Lung (tissue), 12 donors: ENCODE results near the gene FAM98A. TPM values are rescaled to one million over a fixed set of nuclear protein-coding genes. Genes with fewer than 3 reads are reported as not detected.

Experiments used
- ATAC-seq: fragments of 200-7000 bp; cut with Tn5 transposase; one replicate; pipeline ENCODE4 v1.9.1; 2020; ENCODE audit warnings: moderate number of reproducible peaks; ENCODE audit not compliant: insufficient read depth, low FRiP score
- DNase-seq, 3 donors: peaks; one replicate each; pipeline ENCODE4 v3.0.0-alpha.2; 2013 to 2017
- H3K27ac ChIP-seq, 2 donors: one replicate each; pipeline ENCODE4 v1.5.1; 2013; ENCODE audit warnings: mild to moderate bottlenecking in 2 of 2, moderate library complexity in 2 of 2, control low read depth in 1 of 2, inconsistent platforms in 1 of 2, low read depth in 1 of 2, low read length in 1 of 2
- H3K27me3 ChIP-seq, 3 donors: one replicate each; pipeline ENCODE4 v1.5.1; 2013; ENCODE audit warnings: low read length in 2 of 3; ENCODE audit not compliant: control insufficient read depth in 3 of 3, insufficient read depth in 3 of 3
- H3K36me3 ChIP-seq, 4 donors: one replicate each; pipeline ENCODE4 v1.5.1; 2013; ENCODE audit warnings: low read length in 4 of 4, mild to moderate bottlenecking in 1 of 4, moderate library complexity in 1 of 4; ENCODE audit not compliant: control insufficient read depth in 4 of 4, insufficient read depth in 4 of 4
- H3K4me1 ChIP-seq, 5 donors: one replicate each; pipeline ENCODE4 v1.5.1; 2013; ENCODE audit warnings: low read length in 5 of 5, mild to moderate bottlenecking in 2 of 5, moderate library complexity in 1 of 5; ENCODE audit not compliant: control insufficient read depth in 5 of 5, insufficient read depth in 5 of 5
- H3K4me3 ChIP-seq: one replicate; pipeline ENCODE4 v1.5.1; 2013; ENCODE audit warnings: mild to moderate bottlenecking, control low read depth, moderate library complexity
- H3K9ac ChIP-seq, 2 donors: one replicate each; pipeline ENCODE4 v1.5.1; 2013; ENCODE audit warnings: low read length in 2 of 2, control low read depth in 1 of 2; ENCODE audit not compliant: insufficient read depth in 1 of 2
- H3K9me3 ChIP-seq, 4 donors: one replicate each; pipeline ENCODE4 v1.5.1; 2013; ENCODE audit warnings: low read length in 3 of 4, mild to moderate bottlenecking in 1 of 4, moderate library complexity in 1 of 4; ENCODE audit not compliant: control insufficient read depth in 4 of 4, insufficient read depth in 3 of 4
- WGBS, 2 donors: extraction: QIAGEN DNeasy Blood & Tissue Kit; methylation state at CpG; one replicate each; pipeline ENCODE4 v1.1.7; 2013; 5-methylcytosine and 5-hydroxymethylcytosine counted together
- polyA plus RNA-seq, 2 donors: library from polyadenylated mRNA; stranded (reverse); fragments of 200-250 nt; gene quantifications; one replicate each; pipeline ENCODE4 v1.2.1, GENCODE V29; 2013
- total RNA-seq, 2 donors: library from RNA; depleted of rRNA in 1 of 2; stranded (reverse); fragments of >200 nt in 1 of 2; gene quantifications; one replicate each; pipeline ENCODE4 v1.2.1, GENCODE V29; 2014 to 2021
- TF ChIP-seq, protein P1 (sequence below): IDR thresholded peaks from 2 replicates; pipeline ENCODE4 v1.5.1; 2012; ENCODE audit warnings: mild to moderate bottlenecking; ENCODE audit errors: control extremely low read depth, extremely low read depth
- donor health status: control.
- donor health status: control.
- donor health status: Bipolar disorder and iron deficiency.
- donor health status: healthy.
- donor health status: DM: yes; HTN: yes; CAD: no.

The FAM98A gene
- total and polyA plus RNA-seq, 4 donors, result 14.9 to 33.9 (median 28.0) TPM

DNA sequence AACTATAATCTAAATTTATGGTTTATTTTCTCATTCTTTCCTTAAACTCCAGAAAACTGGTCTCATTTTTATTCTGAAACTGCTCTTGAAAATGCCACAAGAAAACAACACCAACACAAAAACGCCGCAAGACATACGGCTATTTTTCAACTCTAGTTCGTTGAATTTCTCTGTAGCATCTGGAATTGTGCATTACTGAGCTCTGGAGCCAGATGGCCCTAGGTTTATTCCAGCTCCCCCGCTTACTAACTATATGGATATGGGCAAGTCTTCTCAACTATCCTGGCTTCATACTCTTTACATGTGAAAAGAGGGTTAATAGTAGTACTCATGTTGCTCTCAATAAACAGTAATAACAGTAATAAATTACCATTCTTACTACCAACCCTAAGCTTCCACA is 19.9 kb downstream of the FAM98A start:
- no peak overlapping the region for H3K27ac ChIP-seq
- DNase-seq, result no peak
- no peak overlapping the region for H3K9ac ChIP-seq
- no peaks in the 10 kb centered on the region for H3K27me3 ChIP-seq
- H3K4me1 ChIP-seq, result no peaks in the 10 kb centered on the region
- TF ChIP-seq, protein P1, sequence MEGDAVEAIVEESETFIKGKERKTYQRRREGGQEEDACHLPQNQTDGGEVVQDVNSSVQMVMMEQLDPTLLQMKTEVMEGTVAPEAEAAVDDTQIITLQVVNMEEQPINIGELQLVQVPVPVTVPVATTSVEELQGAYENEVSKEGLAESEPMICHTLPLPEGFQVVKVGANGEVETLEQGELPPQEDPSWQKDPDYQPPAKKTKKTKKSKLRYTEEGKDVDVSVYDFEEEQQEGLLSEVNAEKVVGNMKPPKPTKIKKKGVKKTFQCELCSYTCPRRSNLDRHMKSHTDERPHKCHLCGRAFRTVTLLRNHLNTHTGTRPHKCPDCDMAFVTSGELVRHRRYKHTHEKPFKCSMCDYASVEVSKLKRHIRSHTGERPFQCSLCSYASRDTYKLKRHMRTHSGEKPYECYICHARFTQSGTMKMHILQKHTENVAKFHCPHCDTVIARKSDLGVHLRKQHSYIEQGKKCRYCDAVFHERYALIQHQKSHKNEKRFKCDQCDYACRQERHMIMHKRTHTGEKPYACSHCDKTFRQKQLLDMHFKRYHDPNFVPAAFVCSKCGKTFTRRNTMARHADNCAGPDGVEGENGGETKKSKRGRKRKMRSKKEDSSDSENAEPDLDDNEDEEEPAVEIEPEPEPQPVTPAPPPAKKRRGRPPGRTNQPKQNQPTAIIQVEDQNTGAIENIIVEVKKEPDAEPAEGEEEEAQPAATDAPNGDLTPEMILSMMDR, result no peak
- H3K4me3 ChIP-seq, result no peak overlapping the region
- no peak for ATAC-seq
- H3K36me3 ChIP-seq, result peaks cover 0 to 7% (median 3%) of the 10 kb centered on the region in 4 donors
- no peaks in the 10 kb centered on the region for H3K9me3 ChIP-seq
- 96 to 97% methylated on average over 5 of the region's 5 CpGs for WGBS, 2 donors

DNA sequence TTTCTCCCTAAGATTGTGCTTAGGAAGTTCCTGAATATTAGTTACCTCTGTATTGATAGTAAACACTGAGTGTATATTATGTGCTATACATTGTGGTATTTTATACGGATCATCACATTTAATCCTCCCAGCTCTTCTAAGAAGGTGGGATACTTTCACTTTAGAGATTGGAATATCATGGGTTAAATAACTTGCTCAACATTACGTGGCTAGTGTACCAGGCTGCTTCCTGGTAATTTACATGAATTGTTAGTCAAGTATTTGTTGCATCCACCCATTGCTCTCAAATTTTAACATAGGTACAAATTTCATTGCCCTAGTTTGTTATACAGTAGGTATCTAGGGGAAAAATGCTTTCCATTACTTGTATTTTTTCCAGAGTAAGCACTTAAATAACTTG is 21.4 kb downstream of the FAM98A start:
- Histone ChIP-seq H3K4me1 (no peaks in the 10 kb centered on the region), H3K4me3 (no peak overlapping the region), H3K36me3 (no peaks in the 10 kb centered on the region), H3K27ac (no peak overlapping the region), H3K9ac (no peak overlapping the region), H3K9me3 (no peaks in the 10 kb centered on the region), H3K27me3 (no peaks in the 10 kb centered on the region)
- no peak for ATAC-seq
- TF ChIP-seq, protein P1, result no peak
- no peak for DNase-seq
- WGBS, 2 donors, result 39 to 48% methylated on average over 2 of the region's 2 CpGs

DNA sequence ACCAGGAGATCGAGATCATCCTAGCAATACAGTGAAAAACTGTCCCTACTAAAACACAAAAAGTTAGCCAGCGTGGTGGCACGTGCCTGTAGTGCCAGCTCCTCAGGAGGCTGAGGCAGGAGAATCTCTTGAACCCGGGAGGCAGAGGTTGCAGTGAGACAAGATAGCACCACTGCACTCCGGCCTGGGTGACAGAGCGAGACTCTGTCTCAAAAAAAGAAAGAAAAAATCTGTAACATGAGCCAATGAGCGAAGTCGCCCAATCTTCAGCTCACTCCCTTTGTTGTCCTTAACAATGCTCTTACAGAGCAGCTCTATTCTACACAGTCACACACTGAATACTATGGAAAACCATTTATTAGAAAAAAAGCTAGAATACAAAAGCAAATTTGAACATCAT is 22.0 kb downstream of the FAM98A start:
- TF ChIP-seq, protein P1, result no peak
- H3K4me3 ChIP-seq, result no peak overlapping the region
- no peak for ATAC-seq
- no peaks in the 10 kb centered on the region for H3K36me3 ChIP-seq
- no peak for DNase-seq
- H3K9ac ChIP-seq, result no peak overlapping the region
- WGBS, 2 donors, result 92 to 94% methylated on average over 8 of the region's 8 CpGs
- H3K9me3 ChIP-seq, result no peaks in the 10 kb centered on the region
- no peaks in the 10 kb centered on the region for H3K27me3 ChIP-seq
- H3K4me1 ChIP-seq, result no peaks in the 10 kb centered on the region
- no peak overlapping the region for H3K27ac ChIP-seq

DNA sequence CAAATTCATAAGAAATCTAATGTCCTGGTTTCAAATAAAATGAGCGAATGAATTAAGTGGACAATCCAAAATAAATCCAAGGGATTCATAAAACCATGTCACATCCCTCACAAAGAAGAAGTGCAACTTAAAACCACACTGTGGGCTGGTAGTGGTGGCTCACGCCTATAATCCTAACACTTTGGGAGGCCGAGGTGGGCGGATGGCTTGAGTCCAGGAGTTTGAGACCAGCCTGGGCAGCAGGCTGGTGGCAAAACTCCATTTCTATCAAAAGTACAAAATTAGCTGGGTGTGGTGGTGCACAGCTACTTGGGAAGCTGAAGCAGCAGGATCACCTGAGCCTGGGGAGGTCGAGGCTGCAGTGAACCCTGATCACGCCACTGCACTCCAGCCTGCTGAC is 25.4 kb downstream of the FAM98A start:
- Histone ChIP-seq H3K4me3 (no peak overlapping the region), H3K9me3 (no peaks in the 10 kb centered on the region), H3K36me3 (no peaks in the 10 kb centered on the region), H3K27ac (no peak overlapping the region), H3K27me3 (no peaks in the 10 kb centered on the region), H3K4me1 (no peaks in the 10 kb centered on the region), H3K9ac (no peak overlapping the region)
- WGBS, 2 donors, result 87 to 88% methylated on average over 6 of the region's 6 CpGs
- no peak for ATAC-seq
- TF ChIP-seq, protein P1, result no peak
- DNase-seq, result no peak
